HepG2 (cell line): ENCODE results near the gene FOSB. TPM values are rescaled to one million over a fixed set of nuclear protein-coding genes. Genes with fewer than 3 reads are reported as not detected.

ENCODE experiments used
- FOXM1 ChIP-seq: sonication (generic); formaldehyde crosslinking; IDR thresholded peaks from 2 replicates; pipeline ENCODE4 v1.5.0; 2020; ENCODE audit warnings: missing genetic modification reagents
- HNF4G ChIP-seq, 2 experiments: sonication (generic) in 1 of 2; formaldehyde crosslinking in 1 of 2; IDR thresholded peaks; 2 replicates each; pipeline versions ENCODE4 v1.4.0 to v1.6.1; 2011 to 2020; ENCODE audit warnings: borderline replicate concordance in 2 of 2, low read depth in 2 of 2, mild to moderate bottlenecking in 2 of 2, low read length in 1 of 2, missing genetic modification reagents in 1 of 2, moderate library complexity in 1 of 2
- MAFF ChIP-seq: IDR thresholded peaks from 2 replicates; pipeline ENCODE4 v1.6.1; 2011; ENCODE audit warnings: low read depth, low read length, improper control_type of control experiment
- PHF21A ChIP-seq: sonication (generic); formaldehyde crosslinking; IDR thresholded peaks from 2 replicates; pipeline ENCODE4 v1.5.0; 2020; ENCODE audit warnings: mild to moderate bottlenecking, missing genetic modification reagents
- SKI ChIP-seq: fragments of 450-650 bp; IDR thresholded peaks from one replicate; pipeline ENCODE4 v1.6.1; 2018; ENCODE audit warnings: mild to moderate bottlenecking; ENCODE audit not compliant: partially characterized antibody
- ZFP36 ChIP-seq: fragments of 150-350 bp; IDR thresholded peaks from 2 replicates; pipeline ENCODE4 v1.6.1; 2018; ENCODE audit warnings: borderline replicate concordance, low read length, low read depth; ENCODE audit not compliant: partially characterized antibody
- polyA plus RNA-seq, 8 experiments: library from polyadenylated mRNA; depleted of rRNA in 3 of 8; stranded (reverse) in 7 of 8; unstranded in 1 of 8; fragments of >200 nt; fragmentation: Illumina TruSeq in 4 of 8; extraction: Trizol in 4 of 8; gene quantifications; 2 replicates each; pipeline versions ENCODE4 v1.2.1 to v1.2.3, GENCODE V29; 2011 to 2016; ENCODE audit warnings: low read depth in 4 of 8, missing spikeins in 1 of 8, mixed read lengths in 1 of 8; ENCODE audit not compliant: insufficient read depth in 1 of 8
- total RNA-seq, 5 experiments: library from RNA; depleted of rRNA; stranded (reverse); fragments of >200 nt; fragmentation: Illumina TruSeq; extraction: Trizol; gene quantifications; 2 replicates each; pipeline ENCODE4 v1.2.3, GENCODE V29; 2016; ENCODE audit warnings: low read depth in 1 of 5
- TF ChIP-seq, protein P1 (sequence below): sonication (generic); formaldehyde crosslinking; IDR thresholded peaks from 2 replicates; pipeline ENCODE4 v1.4.0; 2020; ENCODE audit warnings: low read depth, mild to moderate bottlenecking, missing genetic modification reagents
- TF ChIP-seq, protein P2 (sequence below): sonication (generic); formaldehyde crosslinking; IDR thresholded peaks from 2 replicates; pipeline ENCODE4 v1.5.0; 2020; ENCODE audit warnings: mild to moderate bottlenecking, missing genetic modification reagents, borderline replicate concordance
- TF ChIP-seq, protein P3 (sequence below): IDR thresholded peaks from 2 replicates; pipeline ENCODE4 v1.6.1; 2018; ENCODE audit warnings: missing genetic modification reagents
- TF ChIP-seq, protein P4 (sequence below): IDR thresholded peaks from 2 replicates; pipeline ENCODE4 v1.6.1; 2016; ENCODE audit warnings: low read depth, control low read depth
- TF ChIP-seq, protein P5 (sequence below): sonication (generic); formaldehyde crosslinking; IDR thresholded peaks from 2 replicates; pipeline ENCODE4 v1.8.1; 2023; ENCODE audit warnings: mild to moderate bottlenecking, missing genetic modification reagents
- TF ChIP-seq, protein P6 (sequence below): sonication (generic); formaldehyde crosslinking; IDR thresholded peaks from 2 replicates; pipeline ENCODE4 v1.4.0; 2020; ENCODE audit warnings: mild to moderate bottlenecking, low read depth, missing genetic modification reagents

FOSB gene
- total and polyA plus RNA-seq, 2 of the 13 experiments (the other 11 are each of a cell fraction or from before 2014, with no cell fraction given) = 2.8 to 6.0 TPM

DNA sequence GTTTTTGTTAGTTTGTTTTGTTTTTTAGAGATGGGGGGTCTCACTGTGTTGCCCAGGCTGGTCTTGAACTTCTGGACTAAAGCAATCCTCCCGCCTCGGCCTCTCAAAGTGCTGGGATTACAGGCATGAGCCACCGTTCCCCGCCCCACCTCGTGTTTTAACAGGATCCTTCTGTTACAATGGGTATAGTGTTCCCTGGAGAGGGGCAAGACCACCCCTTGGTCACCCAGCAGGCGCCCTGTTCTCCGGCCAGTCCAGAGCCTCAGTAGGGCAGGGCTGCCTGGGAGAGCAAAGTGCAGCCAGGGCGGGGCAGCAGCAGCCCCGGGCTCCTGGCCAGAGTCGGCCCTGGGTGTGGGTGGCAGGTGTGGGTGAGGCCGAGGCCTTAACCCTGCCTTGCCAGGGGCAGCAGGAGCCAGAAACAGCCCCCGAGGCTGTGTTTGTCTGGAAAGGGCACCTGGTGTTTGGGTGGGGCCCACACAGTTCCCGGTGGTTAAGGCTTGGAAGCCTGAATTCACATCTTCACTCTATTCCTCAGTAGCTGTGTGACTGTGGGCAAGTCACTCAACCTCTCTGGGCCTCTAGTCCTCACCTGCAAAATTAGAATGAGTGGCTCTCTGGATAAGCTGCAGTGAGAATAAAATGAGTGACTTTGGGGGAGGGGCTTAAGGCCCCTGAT lies 46.7 kb downstream of the FOSB start (continued):
- TF ChIP-seq, protein P1, sequence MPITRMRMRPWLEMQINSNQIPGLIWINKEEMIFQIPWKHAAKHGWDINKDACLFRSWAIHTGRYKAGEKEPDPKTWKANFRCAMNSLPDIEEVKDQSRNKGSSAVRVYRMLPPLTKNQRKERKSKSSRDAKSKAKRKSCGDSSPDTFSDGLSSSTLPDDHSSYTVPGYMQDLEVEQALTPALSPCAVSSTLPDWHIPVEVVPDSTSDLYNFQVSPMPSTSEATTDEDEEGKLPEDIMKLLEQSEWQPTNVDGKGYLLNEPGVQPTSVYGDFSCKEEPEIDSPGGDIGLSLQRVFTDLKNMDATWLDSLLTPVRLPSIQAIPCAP (CRISPR knock-in tag) = no peak
- TF ChIP-seq, protein P2, sequence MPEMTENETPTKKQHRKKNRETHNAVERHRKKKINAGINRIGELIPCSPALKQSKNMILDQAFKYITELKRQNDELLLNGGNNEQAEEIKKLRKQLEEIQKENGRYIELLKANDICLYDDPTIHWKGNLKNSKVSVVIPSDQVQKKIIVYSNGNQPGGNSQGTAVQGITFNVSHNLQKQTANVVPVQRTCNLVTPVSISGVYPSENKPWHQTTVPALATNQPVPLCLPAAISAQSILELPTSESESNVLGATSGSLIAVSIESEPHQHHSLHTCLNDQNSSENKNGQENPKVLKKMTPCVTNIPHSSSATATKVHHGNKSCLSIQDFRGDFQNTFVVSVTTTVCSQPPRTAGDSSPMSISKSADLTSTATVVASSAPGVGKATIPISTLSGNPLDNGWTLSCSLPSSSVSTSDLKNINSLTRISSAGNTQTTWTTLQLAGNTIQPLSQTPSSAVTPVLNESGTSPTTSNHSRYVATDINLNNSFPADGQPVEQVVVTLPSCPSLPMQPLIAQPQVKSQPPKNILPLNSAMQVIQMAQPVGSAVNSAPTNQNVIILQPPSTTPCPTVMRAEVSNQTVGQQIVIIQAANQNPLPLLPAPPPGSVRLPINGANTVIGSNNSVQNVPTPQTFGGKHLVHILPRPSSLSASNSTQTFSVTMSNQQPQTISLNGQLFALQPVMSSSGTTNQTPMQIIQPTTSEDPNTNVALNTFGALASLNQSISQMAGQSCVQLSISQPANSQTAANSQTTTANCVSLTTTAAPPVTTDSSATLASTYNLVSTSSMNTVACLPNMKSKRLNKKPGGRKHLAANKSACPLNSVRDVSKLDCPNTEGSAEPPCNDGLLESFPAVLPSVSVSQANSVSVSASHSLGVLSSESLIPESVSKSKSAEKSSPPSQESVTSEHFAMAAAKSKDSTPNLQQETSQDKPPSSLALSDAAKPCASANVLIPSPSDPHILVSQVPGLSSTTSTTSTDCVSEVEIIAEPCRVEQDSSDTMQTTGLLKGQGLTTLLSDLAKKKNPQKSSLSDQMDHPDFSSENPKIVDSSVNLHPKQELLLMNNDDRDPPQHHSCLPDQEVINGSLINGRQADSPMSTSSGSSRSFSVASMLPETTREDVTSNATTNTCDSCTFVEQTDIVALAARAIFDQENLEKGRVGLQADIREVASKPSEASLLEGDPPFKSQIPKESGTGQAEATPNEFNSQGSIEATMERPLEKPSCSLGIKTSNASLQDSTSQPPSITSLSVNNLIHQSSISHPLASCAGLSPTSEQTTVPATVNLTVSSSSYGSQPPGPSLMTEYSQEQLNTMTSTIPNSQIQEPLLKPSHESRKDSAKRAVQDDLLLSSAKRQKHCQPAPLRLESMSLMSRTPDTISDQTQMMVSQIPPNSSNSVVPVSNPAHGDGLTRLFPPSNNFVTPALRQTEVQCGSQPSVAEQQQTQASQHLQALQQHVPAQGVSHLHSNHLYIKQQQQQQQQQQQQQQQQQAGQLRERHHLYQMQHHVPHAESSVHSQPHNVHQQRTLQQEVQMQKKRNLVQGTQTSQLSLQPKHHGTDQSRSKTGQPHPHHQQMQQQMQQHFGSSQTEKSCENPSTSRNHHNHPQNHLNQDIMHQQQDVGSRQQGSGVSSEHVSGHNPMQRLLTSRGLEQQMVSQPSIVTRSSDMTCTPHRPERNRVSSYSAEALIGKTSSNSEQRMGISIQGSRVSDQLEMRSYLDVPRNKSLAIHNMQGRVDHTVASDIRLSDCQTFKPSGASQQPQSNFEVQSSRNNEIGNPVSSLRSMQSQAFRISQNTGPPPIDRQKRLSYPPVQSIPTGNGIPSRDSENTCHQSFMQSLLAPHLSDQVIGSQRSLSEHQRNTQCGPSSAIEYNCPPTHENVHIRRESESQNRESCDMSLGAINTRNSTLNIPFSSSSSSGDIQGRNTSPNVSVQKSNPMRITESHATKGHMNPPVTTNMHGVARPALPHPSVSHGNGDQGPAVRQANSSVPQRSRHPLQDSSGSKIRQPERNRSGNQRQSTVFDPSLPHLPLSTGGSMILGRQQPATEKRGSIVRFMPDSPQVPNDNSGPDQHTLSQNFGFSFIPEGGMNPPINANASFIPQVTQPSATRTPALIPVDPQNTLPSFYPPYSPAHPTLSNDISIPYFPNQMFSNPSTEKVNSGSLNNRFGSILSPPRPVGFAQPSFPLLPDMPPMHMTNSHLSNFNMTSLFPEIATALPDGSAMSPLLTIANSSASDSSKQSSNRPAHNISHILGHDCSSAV (CRISPR knock-in tag) = peak; percentile 41; the same call in 1 of the 2 replicates
- TF ChIP-seq, protein P3, sequence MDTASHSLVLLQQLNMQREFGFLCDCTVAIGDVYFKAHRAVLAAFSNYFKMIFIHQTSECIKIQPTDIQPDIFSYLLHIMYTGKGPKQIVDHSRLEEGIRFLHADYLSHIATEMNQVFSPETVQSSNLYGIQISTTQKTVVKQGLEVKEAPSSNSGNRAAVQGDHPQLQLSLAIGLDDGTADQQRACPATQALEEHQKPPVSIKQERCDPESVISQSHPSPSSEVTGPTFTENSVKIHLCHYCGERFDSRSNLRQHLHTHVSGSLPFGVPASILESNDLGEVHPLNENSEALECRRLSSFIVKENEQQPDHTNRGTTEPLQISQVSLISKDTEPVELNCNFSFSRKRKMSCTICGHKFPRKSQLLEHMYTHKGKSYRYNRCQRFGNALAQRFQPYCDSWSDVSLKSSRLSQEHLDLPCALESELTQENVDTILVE (CRISPR knock-in tag) = no peak
- TF ChIP-seq HNF4G (IDR thresholded peaks at IDR 0.05; ENCODE audit: borderline replicate concordance, low read depth, low read length) (peak; percentile 81), HNF4G (CRISPR knock-in tag; IDR thresholded peaks at IDR 0.05; ENCODE audit: borderline replicate concordance, low read depth) (peak; percentile 83; the same call in 1 of the 2 replicates), ZFP36 (peak; percentile 79), SKI (peak; percentile 26), FOXM1 (CRISPR knock-in tag) (no peak), PHF21A (peak; percentile 93), MAFF (no peak)
- TF ChIP-seq, protein P4, sequence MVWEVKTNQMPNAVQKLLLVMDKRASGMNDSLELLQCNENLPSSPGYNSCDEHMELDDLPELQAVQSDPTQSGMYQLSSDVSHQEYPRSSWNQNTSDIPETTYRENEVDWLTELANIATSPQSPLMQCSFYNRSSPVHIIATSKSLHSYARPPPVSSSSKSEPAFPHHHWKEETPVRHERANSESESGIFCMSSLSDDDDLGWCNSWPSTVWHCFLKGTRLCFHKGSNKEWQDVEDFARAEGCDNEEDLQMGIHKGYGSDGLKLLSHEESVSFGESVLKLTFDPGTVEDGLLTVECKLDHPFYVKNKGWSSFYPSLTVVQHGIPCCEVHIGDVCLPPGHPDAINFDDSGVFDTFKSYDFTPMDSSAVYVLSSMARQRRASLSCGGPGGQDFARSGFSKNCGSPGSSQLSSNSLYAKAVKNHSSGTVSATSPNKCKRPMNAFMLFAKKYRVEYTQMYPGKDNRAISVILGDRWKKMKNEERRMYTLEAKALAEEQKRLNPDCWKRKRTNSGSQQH (CRISPR knock-in tag) = no peak
- TF ChIP-seq, protein P5, sequence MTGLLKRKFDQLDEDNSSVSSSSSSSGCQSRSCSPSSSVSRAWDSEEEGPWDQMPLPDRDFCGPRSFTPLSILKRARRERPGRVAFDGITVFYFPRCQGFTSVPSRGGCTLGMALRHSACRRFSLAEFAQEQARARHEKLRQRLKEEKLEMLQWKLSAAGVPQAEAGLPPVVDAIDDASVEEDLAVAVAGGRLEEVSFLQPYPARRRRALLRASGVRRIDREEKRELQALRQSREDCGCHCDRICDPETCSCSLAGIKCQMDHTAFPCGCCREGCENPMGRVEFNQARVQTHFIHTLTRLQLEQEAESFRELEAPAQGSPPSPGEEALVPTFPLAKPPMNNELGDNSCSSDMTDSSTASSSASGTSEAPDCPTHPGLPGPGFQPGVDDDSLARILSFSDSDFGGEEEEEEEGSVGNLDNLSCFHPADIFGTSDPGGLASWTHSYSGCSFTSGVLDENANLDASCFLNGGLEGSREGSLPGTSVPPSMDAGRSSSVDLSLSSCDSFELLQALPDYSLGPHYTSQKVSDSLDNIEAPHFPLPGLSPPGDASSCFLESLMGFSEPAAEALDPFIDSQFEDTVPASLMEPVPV = peak; percentile 57; the same call in 1 of the 2 replicates
- TF ChIP-seq, protein P6, sequence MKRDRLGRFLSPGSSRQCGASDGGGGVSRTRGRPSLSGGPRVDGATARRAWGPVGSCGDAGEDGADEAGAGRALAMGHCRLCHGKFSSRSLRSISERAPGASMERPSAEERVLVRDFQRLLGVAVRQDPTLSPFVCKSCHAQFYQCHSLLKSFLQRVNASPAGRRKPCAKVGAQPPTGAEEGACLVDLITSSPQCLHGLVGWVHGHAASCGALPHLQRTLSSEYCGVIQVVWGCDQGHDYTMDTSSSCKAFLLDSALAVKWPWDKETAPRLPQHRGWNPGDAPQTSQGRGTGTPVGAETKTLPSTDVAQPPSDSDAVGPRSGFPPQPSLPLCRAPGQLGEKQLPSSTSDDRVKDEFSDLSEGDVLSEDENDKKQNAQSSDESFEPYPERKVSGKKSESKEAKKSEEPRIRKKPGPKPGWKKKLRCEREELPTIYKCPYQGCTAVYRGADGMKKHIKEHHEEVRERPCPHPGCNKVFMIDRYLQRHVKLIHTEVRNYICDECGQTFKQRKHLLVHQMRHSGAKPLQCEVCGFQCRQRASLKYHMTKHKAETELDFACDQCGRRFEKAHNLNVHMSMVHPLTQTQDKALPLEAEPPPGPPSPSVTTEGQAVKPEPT (CRISPR knock-in tag) = no peak
